GM19193 (cell line): ENCODE results near the gene CNTN4.

ENCODE experiments used
- POLR2A ChIP-seq: IDR thresholded peaks from 4 replicates; pipeline ENCODE4 v1.6.1; 2011; ENCODE audit not compliant: insufficient read depth, insufficient read length; ENCODE audit errors: extremely low read depth

The CNTN4 gene

GRCh38 chr3:2741516-2741915, 642.9 kb downstream of the CNTN4 start:
- TF ChIP-seq POLR2A: no peak

- TF ChIP-seq POLR2A: no peak
These were observed 666.4 kb downstream of the CNTN4 start for GRCh38 chr3:2765002-2765579.

GRCh38 chr3:2770451-2770850, 671.8 kb downstream of the CNTN4 start:
- no peak for TF ChIP-seq POLR2A

GRCh38 chr3:2771193-2771592, 672.5 kb downstream of the CNTN4 start:
- TF ChIP-seq POLR2A: no peak

GRCh38 chr3:2771741-2772140, 673.1 kb downstream of the CNTN4 start:
- TF ChIP-seq POLR2A: no peak

GRCh38 chr3:2772803-2773202, 674.1 kb downstream of the CNTN4 start:
- TF ChIP-seq POLR2A: no peak

GRCh38 chr3:2774481-2775249, 676.0 kb downstream of the CNTN4 start:
- TF ChIP-seq POLR2A: no peak

GRCh38 chr3:2783261-2783660, 684.6 kb downstream of the CNTN4 start:
- no peak for TF ChIP-seq POLR2A

- TF ChIP-seq POLR2A: no peak
These were observed 686.0 kb downstream of the CNTN4 start for GRCh38 chr3:2784627-2785026.

GRCh38 chr3:2790266-2790815, 691.7 kb downstream of the CNTN4 start:
- TF ChIP-seq POLR2A: no peak

GRCh38 chr3:2792432-2792831, 693.8 kb downstream of the CNTN4 start:
- TF ChIP-seq POLR2A: no peak

- no peak for TF ChIP-seq POLR2A
These were observed 695.3 kb downstream of the CNTN4 start for GRCh38 chr3:2793987-2794386.

- no peak for TF ChIP-seq POLR2A
These were observed 703.8 kb downstream of the CNTN4 start for GRCh38 chr3:2802429-2802828.

GRCh38 chr3:2807514-2807913, 708.8 kb downstream of the CNTN4 start:
- no peak for TF ChIP-seq POLR2A

- TF ChIP-seq POLR2A: no peak
These were observed 712.1 kb downstream of the CNTN4 start for GRCh38 chr3:2810723-2811122.

GRCh38 chr3:2819571-2819970, 720.9 kb downstream of the CNTN4 start:
- TF ChIP-seq POLR2A: no peak

- TF ChIP-seq POLR2A: no peak
These were observed 723.9 kb downstream of the CNTN4 start for GRCh38 chr3:2822611-2823010.

- no peak for TF ChIP-seq POLR2A
These were observed 724.4 kb downstream of the CNTN4 start for GRCh38 chr3:2823031-2823430.
